Effector memory CD8-positive, alpha-beta T cell (primary cell): ENCODE measurements around the gene CENPX.
A peak's percentile ranks its signal among the peaks of the same experiment; 100 is the strongest.

ENCODE experiments used
- ATAC-seq: fragments of 150-1000 bp; cut with Tn5 transposase; replicated peaks from 2 replicates; pipeline ENCODE4 v1.10.0; 2021; ENCODE audit warnings: mild to moderate bottlenecking, moderate library complexity
- DNase-seq, 3 experiments: peaks; one replicate each; pipeline ENCODE4 v3.0.0; 2021
- H3K27ac Mint-ChIP-seq, 2 donors: one replicate each; pipeline ENCODE4 v1.8.0; 2022; ENCODE audit warnings: mild to moderate bottlenecking in 2 of 2, mixed read lengths in 2 of 2, moderate library complexity in 2 of 2
- H3K27me3 Mint-ChIP-seq, 2 donors: one replicate each; pipeline ENCODE4 v1.8.0; 2022; ENCODE audit warnings: mixed read lengths in 2 of 2
- H3K36me3 Mint-ChIP-seq: one replicate; pipeline ENCODE4 v1.8.0; 2022; ENCODE audit warnings: mild to moderate bottlenecking, moderate library complexity, mixed read lengths; ENCODE audit not compliant: insufficient read depth
- H3K4me1 Mint-ChIP-seq, 2 donors: one replicate each; pipeline ENCODE4 v1.8.0; 2022; ENCODE audit warnings: low read depth in 2 of 2, mixed read lengths in 2 of 2
- H3K4me3 Mint-ChIP-seq, 2 donors: one replicate each; pipeline ENCODE4 v1.8.0; 2022; ENCODE audit warnings: mild to moderate bottlenecking in 2 of 2, mixed read lengths in 2 of 2, moderate library complexity in 2 of 2
- H3K9me3 Mint-ChIP-seq, 2 donors: one replicate each; pipeline ENCODE4 v1.8.0; 2022; ENCODE audit warnings: mixed read lengths in 2 of 2

Gene CENPX

GRCh38 chr17:81995463-81996231 is 27.0 kb downstream of the CENPX start:
- no peak overlapping the region for H3K27ac Mint-ChIP-seq
- H3K9me3 Mint-ChIP-seq = no peaks in the 10 kb centered on the region
- DNase-seq (no peak), ATAC-seq (no peak)
- H3K36me3 Mint-ChIP-seq = peaks cover 8% of the 10 kb centered on the region
- H3K27me3 Mint-ChIP-seq = no peaks in the 10 kb centered on the region
- H3K4me1 Mint-ChIP-seq = peaks cover 5 to 6% of the 10 kb centered on the region in 2 donors
- no peak overlapping the region for H3K4me3 Mint-ChIP-seq

DNA sequence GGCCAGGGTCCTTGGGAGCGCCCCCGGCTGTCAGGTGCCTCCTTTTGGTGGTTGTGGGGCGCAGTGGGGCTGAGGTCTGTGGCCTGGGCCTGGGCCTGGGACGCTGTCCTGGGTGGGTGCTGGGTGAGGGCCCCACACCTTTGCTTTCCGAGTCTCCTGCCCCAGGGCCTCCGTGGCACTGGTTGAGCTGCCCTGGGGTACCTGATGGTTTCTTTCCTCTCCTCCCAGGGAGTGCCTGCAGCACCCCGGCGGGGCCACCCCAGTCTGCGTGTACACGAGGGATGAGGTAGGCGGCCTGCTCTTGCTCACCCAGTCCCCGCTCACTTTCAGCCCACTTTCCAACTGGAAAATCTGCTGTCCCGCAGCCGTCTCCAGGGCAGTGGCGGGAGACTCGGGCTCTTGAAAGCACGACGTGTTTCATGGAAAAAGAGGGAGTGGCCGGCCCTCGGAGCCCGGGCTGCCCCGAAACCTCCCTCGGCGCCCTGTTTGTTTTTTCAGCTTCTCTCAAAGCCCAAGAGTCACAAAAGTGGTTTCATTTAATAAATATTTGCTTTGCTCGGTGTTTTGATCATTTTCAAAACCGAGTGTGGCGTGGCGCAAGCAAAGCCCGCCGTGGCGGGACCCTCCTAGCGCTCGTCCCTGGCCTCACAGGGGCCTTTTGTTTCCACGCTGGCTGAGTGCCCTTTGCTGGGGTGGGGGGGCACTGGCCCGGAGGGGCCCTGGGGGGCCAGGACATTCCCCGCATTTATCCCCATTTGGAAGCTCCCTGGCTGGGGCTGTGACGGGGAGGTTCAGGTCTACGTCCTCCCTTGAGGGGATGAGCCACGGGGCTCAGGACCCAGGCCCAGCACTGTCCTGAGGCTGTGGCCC is 27.9 kb downstream of the CENPX start:
- no peak overlapping the region for H3K4me3 Mint-ChIP-seq
- DNase-seq = no peak
- H3K36me3 Mint-ChIP-seq = peaks cover 8% of the 10 kb centered on the region
- H3K4me1 Mint-ChIP-seq = peaks cover 5 to 8% of the 10 kb centered on the region in 2 donors
- ATAC-seq = no peak
- no peaks in the 10 kb centered on the region for H3K9me3 Mint-ChIP-seq
- no peak overlapping the region for H3K27ac Mint-ChIP-seq
- no peaks in the 10 kb centered on the region for H3K27me3 Mint-ChIP-seq

DNA sequence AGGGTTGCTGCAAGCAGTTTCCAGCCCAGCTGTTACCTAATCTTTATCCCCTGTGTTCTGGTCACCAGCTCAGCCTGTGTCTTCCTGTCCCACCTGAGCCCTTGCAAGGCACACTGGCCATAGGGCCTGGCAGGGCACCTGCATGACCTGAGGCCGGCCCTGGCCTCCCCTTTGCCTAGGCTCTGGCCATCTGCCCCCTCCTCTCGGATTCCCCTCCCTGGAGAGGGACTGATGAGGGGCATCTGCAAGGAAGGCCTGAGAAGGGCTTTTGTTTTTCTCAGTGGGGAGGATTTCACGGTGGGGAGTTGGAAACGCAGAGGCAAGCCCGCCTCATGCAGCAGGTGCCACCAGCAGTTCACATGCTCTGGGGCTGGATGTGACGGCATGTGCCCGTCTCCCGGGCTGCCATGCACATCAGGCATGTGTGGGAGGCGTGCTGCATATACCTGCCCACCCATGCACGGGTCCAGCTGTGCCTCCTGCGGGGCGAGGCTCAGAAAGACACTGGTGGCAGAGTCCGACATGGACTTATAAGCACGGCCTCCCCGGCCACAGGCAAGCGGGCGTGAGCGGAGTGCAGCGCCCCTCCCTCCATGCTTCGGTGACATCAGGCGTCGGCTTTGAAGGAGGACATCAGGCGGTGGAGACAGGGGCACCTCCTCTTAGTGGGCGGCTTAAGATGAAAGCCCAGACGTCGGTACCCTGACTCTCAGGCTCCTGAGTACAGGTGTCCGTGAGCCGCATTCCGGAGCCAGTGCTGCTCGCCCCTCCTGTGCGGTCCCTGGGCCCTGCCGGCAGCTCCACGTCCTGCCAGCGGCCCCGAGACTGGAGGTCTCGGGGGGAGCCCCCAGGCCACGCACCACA is 28.7 kb downstream of the CENPX start:
- peaks cover 5% of the 10 kb centered on the region for H3K36me3 Mint-ChIP-seq
- ATAC-seq (no peak), DNase-seq (no peak)
- no peaks in the 10 kb centered on the region for H3K9me3 Mint-ChIP-seq
- H3K27ac Mint-ChIP-seq = peak overlapping the region in 1 of 2 donors; percentile 15
- H3K27me3 Mint-ChIP-seq = no peaks in the 10 kb centered on the region
- no peak overlapping the region for H3K4me3 Mint-ChIP-seq
- peaks cover 7 to 8% of the 10 kb centered on the region in 2 donors for H3K4me1 Mint-ChIP-seq

GRCh38 chr17:81992306-81993102 is 30.2 kb downstream of the CENPX start:
- H3K4me3 Mint-ChIP-seq = no peak overlapping the region
- H3K27me3 Mint-ChIP-seq = no peaks in the 10 kb centered on the region
- H3K4me1 Mint-ChIP-seq = peaks cover 7 to 8% of the 10 kb centered on the region in 2 donors
- no peaks in the 10 kb centered on the region for H3K9me3 Mint-ChIP-seq
- DNase-seq (no peak), ATAC-seq (no peak)
- H3K36me3 Mint-ChIP-seq = peaks cover 7% of the 10 kb centered on the region
- no peak overlapping the region for H3K27ac Mint-ChIP-seq

DNA sequence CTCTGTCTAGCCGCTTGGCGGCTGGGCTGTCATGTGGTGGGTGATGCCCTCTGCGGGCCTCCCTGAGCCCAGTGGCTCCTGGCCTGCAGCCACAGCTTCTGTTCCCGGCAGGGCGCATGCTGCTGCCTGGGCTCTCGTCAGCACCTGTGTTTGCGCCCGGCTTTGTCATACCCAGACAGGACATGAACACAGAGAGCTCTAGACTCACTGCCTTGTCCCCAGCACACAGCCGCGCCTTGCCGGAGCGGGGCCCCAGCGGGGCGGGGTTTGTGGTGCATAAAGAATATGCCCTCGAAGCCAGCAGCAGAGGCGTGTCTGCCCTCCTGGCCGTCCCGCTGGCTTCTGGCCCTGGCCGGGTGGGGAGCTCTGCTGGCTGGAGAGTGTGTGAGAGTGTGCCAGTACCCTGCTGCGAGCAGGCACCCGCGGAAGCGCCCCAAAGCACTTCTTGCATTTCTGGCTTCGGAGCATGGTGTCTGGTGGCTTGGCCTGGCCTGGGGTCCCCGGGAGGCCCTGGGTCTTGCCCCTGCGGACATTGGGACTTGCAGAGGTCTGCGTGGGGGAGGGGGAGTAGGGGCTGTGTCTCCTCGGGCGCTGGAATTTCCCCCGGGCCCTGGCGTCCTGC is 30.9 kb downstream of the CENPX start:
- Mint-ChIP-seq H3K4me1 (peaks cover 9 to 12% of the 10 kb centered on the region in 2 donors), H3K9me3 (no peaks in the 10 kb centered on the region), H3K36me3 (peaks cover 12% of the 10 kb centered on the region), H3K4me3 (no peak overlapping the region), H3K27ac (no peak overlapping the region), H3K27me3 (no peaks in the 10 kb centered on the region)
- no peak for ATAC-seq
- DNase-seq = no peak

DNA sequence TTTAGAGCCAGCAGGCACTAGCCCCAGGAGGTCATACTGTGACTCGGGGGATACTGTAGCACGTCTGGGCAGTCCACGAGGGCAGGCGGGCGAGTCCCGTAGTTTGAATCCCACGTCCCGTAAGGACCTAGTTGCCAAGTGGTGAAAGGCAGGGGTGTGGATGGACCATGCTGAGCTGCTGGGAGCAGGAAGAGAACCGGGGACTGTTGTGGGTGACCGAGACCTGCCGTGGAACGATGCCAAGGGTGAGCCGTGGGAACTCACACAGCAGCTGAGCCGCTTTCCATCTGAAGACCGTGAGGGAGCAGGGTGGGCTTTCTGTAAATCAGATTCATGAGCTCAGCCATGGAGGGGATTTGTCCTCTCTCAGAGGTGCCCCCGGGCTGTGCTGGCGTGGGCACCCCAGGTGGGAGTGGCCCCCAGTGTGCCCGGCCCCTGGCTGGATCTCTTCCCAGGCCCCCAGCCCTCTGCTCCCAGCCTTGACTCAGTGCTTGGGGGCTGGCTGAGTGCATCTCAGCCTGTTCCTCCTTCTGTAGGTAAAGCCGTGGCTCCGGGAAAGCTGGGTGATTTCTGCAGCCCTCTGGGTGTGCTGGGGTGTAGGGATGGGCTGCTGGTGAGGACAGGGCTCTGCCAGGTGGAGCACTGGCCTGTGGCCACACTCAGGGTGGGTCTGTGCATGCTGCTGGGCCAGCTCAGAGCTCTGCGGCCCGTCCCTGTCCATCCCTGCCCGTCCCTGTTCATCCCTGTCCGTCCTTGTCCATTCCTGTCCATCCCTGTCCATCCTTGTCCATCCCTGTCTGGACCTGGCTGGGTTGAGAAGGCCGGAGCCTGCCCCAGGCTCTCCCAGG is 31.6 kb downstream of the CENPX start:
- no peak overlapping the region for H3K4me3 Mint-ChIP-seq
- peaks cover 11 to 16% of the 10 kb centered on the region in 2 donors for H3K4me1 Mint-ChIP-seq
- no peaks in the 10 kb centered on the region for H3K9me3 Mint-ChIP-seq
- H3K27me3 Mint-ChIP-seq = no peaks in the 10 kb centered on the region
- DNase-seq (no peak), ATAC-seq (no peak)
- peaks cover 13% of the 10 kb centered on the region for H3K36me3 Mint-ChIP-seq
- no peak overlapping the region for H3K27ac Mint-ChIP-seq

DNA sequence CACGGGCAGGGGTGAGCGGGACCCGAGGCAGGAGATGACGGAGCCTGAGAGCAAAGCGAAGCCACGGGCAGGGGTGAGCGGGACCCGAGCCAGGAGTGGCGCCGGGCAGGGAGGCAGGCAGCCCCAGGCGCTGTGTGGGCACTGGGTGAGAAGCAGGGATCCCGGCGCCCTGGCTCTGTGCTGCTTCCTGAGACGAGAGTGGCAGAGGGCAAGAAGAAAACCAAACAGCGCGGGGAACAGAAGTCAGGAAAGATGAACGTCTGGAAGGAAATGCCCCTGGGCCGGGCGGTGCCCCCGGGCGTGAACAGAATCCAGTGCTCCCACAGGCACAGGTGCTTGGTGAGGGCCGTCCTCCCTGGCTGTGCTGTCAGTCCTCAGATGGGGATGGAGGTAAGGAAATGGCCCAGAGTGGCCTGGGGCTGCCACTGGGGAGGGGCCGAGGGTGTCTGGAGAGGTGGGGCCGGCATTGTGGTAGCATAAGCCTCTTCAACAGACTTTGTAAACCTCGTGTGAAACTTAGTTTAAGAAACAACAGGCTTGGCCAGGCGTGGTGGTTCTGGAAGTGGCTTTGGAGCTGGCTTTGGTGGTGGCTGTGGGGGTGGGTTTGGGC is 35.4 kb downstream of the CENPX start:
- no peaks in the 10 kb centered on the region for H3K9me3 Mint-ChIP-seq
- ATAC-seq = no peak
- no peaks in the 10 kb centered on the region for H3K27me3 Mint-ChIP-seq
- H3K4me3 Mint-ChIP-seq = no peak overlapping the region
- no peak overlapping the region for H3K27ac Mint-ChIP-seq
- peaks cover 11 to 23% of the 10 kb centered on the region in 2 donors for H3K4me1 Mint-ChIP-seq
- peaks cover 25% of the 10 kb centered on the region for H3K36me3 Mint-ChIP-seq
- DNase-seq = no peak

- ATAC-seq = no peak
- H3K27me3 Mint-ChIP-seq = no peaks in the 10 kb centered on the region
- H3K9me3 Mint-ChIP-seq = no peaks in the 10 kb centered on the region
- peaks cover 11 to 24% of the 10 kb centered on the region in 2 donors for H3K4me1 Mint-ChIP-seq
- H3K36me3 Mint-ChIP-seq = peaks cover 25% of the 10 kb centered on the region
- no peak for DNase-seq
- H3K4me3 Mint-ChIP-seq = no peak overlapping the region
- no peak overlapping the region for H3K27ac Mint-ChIP-seq
These were observed 36.1 kb downstream of the CENPX start for GRCh38 chr17:81986606-81987005.

DNA sequence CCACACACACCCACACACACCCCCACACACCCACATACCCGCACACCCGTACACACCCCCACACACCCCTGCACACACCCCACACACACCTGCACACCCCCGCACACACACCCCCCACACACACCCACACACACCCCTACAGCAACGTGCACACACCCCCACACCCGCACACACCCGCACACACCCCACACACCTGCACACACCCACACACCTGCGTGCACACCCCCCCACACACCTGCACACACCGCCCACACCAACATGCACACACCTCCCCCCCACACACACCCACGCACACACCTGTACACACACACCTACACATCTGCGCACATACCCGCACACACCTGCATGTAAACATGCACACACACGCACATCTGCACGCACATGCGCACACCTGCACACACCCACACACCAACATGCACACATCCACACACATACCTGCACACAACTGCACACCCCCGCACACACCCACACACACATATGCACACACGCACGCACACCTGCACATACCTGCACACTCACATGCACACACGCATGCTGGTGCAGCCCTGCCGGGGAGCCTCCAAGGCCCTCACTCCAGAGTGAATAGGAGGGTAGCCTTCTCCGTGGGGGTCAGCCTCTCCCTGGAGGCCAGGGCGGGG is 37.8 kb downstream of the CENPX start:
- Mint-ChIP-seq H3K36me3 (peaks cover 31% of the 10 kb centered on the region), H3K9me3 (no peaks in the 10 kb centered on the region), H3K27me3 (no peaks in the 10 kb centered on the region), H3K4me1 (peaks cover 14 to 25% of the 10 kb centered on the region in 2 donors), H3K4me3 (no peak overlapping the region), H3K27ac (no peak overlapping the region)
- DNase-seq = no peak
- no peak for ATAC-seq

- Mint-ChIP-seq H3K36me3 (peaks cover 31% of the 10 kb centered on the region), H3K4me1 (peaks cover 18 to 25% of the 10 kb centered on the region in 2 donors), H3K9me3 (no peaks in the 10 kb centered on the region), H3K27me3 (no peaks in the 10 kb centered on the region), H3K4me3 (no peak overlapping the region), H3K27ac (no peak overlapping the region)
- ATAC-seq (no peak), DNase-seq (no peak)
These were observed 38.9 kb downstream of the CENPX start for GRCh38 chr17:81983639-81984373.
